H1 (cell line): ENCODE measurements around the gene ATP8B2.
A peak's percentile ranks its signal among the peaks of the same experiment; 100 is the strongest.

Source experiments
- SIRT6 ChIP-seq: IDR thresholded peaks from one replicate; pipeline ENCODE4 v1.7.1; 2012; ENCODE audit warnings: low read length, inconsistent platforms
- ZNF274 ChIP-seq: IDR thresholded peaks from 2 replicates; pipeline ENCODE4 v1.7.0; 2012; ENCODE audit warnings: low read length, borderline replicate concordance; ENCODE audit errors: extremely low read depth
- TF ChIP-seq, protein P1 (sequence below), 3 experiments: IDR thresholded peaks; 1 replicate in 2 of 3; 2 replicates in 1 of 3; pipeline versions ENCODE4 v1.5.1 to v1.6.1; 2011; ENCODE audit warnings: low read length in 3 of 3, mild to moderate bottlenecking in 3 of 3, inconsistent platforms in 2 of 3, low read depth in 1 of 3, moderate library complexity in 1 of 3; ENCODE audit not compliant: insufficient read depth in 1 of 3; ENCODE audit errors: control extremely low read depth in 1 of 3

DNA sequence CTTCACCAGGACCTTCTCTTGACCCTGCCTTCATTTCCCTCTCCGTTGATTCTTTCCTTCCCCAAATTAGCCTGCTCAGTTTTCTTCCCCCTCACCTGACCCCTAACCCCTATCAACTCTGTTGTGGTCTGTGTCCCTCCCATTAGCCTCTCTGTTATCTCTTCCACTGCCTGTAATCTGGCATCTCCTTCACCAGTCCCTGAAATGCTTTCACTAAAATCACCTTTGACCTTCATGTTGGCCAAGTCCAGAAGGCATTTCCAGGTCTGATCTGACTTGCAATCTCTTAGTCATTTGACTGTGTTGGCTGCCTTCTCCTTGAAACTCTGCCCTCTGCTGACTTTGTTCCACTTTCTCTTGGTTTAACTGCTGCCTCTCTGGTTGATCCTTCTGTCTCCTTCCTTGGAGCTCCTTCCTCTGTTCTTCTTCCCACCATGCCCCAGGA, 28.2 kb downstream of the ATP8B2 start:
- TF ChIP-seq SIRT6 (no peak), ZNF274 (no peak)
- TF ChIP-seq, protein P1, sequence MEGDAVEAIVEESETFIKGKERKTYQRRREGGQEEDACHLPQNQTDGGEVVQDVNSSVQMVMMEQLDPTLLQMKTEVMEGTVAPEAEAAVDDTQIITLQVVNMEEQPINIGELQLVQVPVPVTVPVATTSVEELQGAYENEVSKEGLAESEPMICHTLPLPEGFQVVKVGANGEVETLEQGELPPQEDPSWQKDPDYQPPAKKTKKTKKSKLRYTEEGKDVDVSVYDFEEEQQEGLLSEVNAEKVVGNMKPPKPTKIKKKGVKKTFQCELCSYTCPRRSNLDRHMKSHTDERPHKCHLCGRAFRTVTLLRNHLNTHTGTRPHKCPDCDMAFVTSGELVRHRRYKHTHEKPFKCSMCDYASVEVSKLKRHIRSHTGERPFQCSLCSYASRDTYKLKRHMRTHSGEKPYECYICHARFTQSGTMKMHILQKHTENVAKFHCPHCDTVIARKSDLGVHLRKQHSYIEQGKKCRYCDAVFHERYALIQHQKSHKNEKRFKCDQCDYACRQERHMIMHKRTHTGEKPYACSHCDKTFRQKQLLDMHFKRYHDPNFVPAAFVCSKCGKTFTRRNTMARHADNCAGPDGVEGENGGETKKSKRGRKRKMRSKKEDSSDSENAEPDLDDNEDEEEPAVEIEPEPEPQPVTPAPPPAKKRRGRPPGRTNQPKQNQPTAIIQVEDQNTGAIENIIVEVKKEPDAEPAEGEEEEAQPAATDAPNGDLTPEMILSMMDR (IDR thresholded peaks at IDR 0.05; ENCODE audit: control extremely low read depth in 1 of 3, insufficient read depth in 1 of 3, low read depth in 1 of 3, low read length in 3 of 3): peak in 1 of 3 experiments; percentile 29; a peak in 2 of 4 replicates
